GM12801 (cell line): Measurements from ENCODE around the gene SMG6.

Source experiments
- TF ChIP-seq, protein P1 (sequence below): IDR thresholded peaks from one replicate; pipeline ENCODE4 v1.5.1; 2011; ENCODE audit warnings: control low read depth; ENCODE audit not compliant: insufficient read length; ENCODE audit errors: extremely low read depth

SMG6 gene

DNA sequence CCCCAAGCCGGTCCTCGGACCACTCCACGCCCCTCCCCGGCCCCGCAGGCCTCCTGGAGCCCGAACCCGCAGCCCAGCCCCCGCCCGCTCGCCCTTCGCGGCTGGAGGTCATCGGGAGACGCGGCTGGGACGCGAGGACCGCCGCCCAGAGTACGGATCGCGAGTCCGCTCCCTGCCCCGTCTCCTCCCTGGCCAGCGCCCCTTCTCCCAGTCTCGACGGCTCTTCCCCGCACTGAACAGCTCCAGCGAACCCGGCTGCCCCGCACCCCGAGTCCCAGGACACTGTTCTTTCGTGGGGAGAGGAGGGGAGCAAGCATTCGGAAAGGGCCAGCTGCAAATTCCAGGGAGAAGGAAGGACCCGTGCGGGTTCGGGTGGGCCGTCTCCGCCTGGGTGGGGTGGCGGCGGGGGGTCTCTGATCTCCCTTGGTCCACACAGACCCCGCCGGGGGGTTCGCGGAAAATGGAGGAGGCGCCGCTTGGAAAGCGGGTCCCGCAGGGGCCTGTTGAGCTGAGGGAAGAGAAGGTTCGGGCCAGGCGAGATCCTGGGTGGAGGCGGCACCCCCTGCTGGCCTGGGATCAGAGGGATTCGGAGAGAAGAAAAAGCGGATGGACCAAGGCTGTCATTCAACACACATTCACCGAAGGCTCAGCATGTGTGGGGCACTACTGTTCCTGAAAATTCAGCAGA lies 277.8 kb downstream of the SMG6 start:
- TF ChIP-seq, protein P1, sequence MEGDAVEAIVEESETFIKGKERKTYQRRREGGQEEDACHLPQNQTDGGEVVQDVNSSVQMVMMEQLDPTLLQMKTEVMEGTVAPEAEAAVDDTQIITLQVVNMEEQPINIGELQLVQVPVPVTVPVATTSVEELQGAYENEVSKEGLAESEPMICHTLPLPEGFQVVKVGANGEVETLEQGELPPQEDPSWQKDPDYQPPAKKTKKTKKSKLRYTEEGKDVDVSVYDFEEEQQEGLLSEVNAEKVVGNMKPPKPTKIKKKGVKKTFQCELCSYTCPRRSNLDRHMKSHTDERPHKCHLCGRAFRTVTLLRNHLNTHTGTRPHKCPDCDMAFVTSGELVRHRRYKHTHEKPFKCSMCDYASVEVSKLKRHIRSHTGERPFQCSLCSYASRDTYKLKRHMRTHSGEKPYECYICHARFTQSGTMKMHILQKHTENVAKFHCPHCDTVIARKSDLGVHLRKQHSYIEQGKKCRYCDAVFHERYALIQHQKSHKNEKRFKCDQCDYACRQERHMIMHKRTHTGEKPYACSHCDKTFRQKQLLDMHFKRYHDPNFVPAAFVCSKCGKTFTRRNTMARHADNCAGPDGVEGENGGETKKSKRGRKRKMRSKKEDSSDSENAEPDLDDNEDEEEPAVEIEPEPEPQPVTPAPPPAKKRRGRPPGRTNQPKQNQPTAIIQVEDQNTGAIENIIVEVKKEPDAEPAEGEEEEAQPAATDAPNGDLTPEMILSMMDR, result no peak

DNA sequence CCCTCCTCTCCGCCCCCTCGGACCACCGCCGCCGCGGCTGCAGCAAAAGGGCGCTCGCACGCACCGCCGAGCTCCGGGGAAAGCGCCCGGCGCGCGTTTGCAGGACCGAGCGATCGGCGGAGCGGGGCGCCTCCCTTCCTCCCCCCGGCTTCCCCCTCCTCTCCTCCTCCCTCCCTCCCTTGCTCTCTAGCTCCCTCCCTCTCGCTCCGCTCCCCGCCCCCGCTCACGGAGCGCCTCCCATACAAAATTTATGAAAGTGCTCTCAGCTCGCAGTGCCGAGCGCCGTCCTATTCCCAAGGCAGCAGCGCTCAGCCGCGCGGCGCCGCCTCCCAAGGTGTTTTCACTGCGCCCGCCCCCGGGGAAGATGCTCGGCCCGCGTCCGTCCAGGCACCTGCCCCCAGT lies 278.4 kb downstream of the SMG6 start, which contains the start of gene RTN4RL1:
Gene RTN4RL1, minus strand, starts transcription at position 115 of the 402 bp plus-strand sequence. CDS start 469 bp downstream, outside the sequence.
- TF ChIP-seq, protein P1, result no peak

DNA sequence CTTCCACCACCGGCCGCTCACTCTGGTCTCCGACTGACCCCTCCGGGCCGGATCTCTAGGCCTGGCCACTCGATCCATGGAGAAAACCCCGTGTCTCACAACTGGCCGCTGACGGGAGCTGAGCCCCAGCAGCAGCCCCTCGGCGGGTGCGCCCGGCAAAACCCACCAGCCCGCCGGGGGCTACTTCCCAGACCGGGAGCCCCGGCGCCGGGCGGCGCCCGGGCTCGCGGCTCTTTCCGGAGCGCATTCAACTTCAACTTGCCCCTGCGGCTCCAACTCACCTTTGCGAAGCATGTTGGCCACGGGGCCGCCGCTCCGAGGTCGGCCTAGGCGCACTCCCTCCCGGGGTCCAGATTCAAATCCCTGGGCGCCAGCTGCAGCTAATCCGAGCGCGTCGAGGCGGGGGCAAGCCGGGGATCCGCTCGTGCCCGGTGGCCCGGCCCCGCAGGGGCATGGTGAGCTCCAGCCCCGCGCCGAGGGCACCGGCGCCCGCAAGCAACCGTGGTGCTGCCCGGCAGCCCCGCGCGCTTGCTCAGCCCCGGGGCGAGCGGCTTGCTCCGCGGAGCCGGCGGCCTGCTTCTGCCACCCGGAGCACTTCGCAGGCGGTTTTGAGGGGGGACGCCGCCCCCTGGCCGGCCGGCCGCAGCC lies 278.9 kb downstream of the SMG6 start:
- TF ChIP-seq, protein P1, result no peak

DNA sequence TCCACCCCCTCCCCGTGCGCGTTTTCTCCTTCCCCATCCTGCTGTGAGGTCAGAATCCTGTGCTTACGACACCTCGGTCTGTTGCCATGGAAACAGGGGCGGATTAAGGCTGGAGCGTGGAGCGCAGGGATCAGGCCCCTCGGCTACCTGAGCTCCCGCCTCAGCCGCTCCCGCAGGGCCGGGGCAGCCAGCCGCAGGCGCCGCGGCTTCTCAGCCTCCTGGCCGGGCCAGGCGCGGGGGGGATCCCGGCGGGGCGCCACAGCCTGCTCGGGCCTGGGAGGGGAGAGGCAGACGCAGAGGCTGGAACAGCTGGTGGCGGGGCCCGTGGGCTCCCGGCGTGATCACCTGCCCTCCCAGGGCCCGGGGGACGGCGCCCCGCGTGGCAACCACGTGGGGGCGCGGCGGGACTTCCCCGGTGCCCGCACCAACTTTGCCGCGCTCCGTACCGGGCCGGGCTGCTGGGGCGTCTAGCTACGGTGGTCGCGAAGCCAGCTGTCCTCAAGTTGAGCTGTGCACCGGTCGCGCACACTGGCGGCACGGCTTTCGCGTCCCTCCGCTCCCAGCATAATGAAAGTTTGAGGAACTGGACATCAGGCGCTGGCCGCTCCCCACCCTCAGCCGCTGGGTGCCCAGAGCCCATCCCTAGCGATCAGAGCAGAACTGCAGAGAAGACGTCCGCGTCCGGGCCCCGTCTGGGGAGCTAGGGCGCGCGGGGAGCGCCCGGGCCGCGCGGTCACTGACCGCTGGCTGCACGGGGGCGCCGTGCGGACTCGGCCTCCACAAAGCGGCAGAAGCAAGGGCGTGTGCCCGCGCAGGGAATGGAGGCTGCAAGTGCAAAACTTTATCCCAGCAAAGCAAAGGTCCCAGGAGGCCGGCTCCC lies 279.7 kb downstream of the SMG6 start:
- TF ChIP-seq, protein P1, result no peak

DNA sequence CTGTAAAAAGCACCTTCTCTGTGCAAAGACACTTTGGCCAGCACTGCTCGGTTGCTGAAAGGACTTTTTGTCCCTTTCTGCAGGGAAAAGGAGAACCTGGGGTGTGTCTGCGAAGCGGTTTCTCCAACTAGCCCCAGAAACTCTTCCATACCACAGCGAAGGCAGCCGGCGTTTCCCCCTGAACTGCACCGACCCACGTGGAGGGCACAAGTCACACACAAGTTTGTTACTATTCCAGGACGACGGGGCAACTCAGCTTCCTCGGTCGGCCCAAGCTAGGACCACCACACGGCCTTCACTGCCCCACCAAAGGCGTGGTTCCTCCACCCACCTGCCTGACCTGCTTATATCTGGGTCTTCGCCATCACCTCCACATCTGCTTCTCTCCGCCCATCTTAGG lies 280.3 kb downstream of the SMG6 start:
- TF ChIP-seq, protein P1, result no peak

DNA sequence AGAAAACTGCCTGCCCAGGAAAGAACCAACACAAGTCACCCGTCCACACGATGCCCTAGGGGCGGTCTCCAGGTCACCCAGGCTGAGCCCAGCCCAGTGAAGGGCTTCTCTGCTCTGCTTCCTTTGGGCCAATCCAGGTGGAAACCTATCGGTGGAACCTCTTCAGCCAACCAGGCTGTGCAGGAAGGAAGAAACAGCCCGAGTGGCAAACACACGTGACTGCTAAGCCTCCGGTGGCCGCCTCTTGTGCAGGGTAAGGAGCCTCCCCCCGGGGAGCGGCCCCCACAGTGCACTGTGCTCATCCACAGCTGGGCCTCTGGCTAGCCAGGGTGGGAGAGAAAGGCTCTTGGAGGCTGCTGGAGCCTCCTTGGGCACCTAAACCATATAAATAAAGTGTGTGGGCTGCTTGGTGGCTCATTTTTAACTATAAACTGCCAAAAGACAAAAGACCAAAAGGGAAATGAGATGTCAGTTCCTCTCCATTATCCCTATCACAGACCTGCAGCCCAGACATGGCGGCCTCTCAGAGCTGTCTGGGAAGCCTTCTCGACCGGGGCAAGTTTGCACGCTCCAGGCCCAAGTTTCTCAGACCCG lies 280.8 kb downstream of the SMG6 start:
- TF ChIP-seq, protein P1, result no peak

DNA sequence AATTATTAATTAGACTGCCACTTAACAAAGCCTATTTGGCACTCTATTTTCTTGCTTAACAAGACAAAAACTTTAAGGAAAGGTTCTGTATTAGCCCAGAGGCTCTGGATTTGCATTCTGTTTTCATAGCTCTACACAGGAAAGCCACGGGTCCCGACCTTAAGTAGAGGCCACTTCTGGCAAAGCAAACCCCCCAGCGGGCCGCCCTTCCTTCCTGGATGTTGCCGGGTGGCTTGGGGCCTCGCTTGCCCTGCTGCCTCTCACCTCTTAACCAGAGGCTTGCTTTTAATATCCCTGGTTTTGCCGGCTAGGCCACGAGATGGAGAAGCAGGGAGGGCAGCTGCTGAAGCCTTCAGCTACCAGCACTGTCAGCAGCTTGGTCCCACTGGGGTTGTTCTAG lies 282.9 kb downstream of the SMG6 start:
- TF ChIP-seq, protein P1, result no peak
